Measurements from ENCODE around the gene PDE4D. TPM values are rescaled to one million over a fixed set of nuclear protein-coding genes. Genes with fewer than 3 reads are reported as not detected.

The PDE4D gene
- total and polyA plus RNA-seq, 2 donors (not counting 3 experiments of a cell fraction or from before 2014, with no cell fraction given) = 34.5 to 51.2 TPM

- Histone ChIP-seq H3K27me3 (ENCODE audit: control insufficient read depth in 2 of 2, insufficient read depth in 2 of 2, low read length in 2 of 2) (peaks cover 2 to 11% of the 10 kb centered on the region in 2 experiments), H3K9ac (replicated peaks; ENCODE audit: extremely low read depth, insufficient read depth, low read length) (no peak overlapping the region), H3K36me3 (ENCODE audit: control insufficient read depth in 2 of 2, extremely low read depth in 1 of 2, insufficient read depth in 2 of 2, low read length in 2 of 2) (no peaks in the 10 kb centered on the region), H4K20me1 (replicated peaks; ENCODE audit: control insufficient read depth, extremely low read depth, insufficient read depth, low read length) (no peaks in the 10 kb centered on the region), H3K4me2 (ENCODE audit: insufficient read depth, low read length) (no peak overlapping the region), H3K4me1 (ENCODE audit: control insufficient read depth, extremely low read depth, insufficient read depth, low read length) (no peaks in the 10 kb centered on the region), H3K27ac (ENCODE audit: insufficient read depth, low read depth, low read length) (no peak overlapping the region), H3K4me3 (replicated peaks in 1 of 3; ENCODE audit: insufficient read depth in 1 of 3, low read depth in 1 of 3, low read length in 3 of 3) (no peak overlapping the region), H2AFZ (ENCODE audit: low read depth, low read length) (no peak overlapping the region), H3K9me3 (replicated peaks; ENCODE audit: control insufficient read depth, insufficient read depth, low read length) (no peaks in the 10 kb centered on the region), H3K9me1 (replicated peaks; ENCODE audit: control insufficient read depth, extremely low read depth, insufficient read depth, low read length) (no peaks in the 10 kb centered on the region), H3K79me2 (ENCODE audit: control insufficient read depth, insufficient read depth, low read length) (no peaks in the 10 kb centered on the region)
- POLR2A ChIA-PET = no interaction called here
- no TSS peak for BruUV-seq (replicated peaks)
- DNase-seq (ENCODE audit: low read depth, low spot score) (no peak), FAIRE-seq (no peak)
- intact Hi-C loops (cut with micrococcal nuclease) = no loop called here
- CTCF ChIA-PET = no interaction called here
- no peak for TF ChIP-seq GATA2 (IDR thresholded peaks at IDR 0.05; ENCODE audit: insufficient read depth, insufficient read length, low read depth, low read length)
- dilution Hi-C loops (cut with MboI; ENCODE audit: extremely low pct_ligation_motif_present, low sequenced_read_pairs) = no loop called here
Measured at GRCh38 chr5:59905188-59905587, 11.7 kb upstream of the PDE4D start.

DNA sequence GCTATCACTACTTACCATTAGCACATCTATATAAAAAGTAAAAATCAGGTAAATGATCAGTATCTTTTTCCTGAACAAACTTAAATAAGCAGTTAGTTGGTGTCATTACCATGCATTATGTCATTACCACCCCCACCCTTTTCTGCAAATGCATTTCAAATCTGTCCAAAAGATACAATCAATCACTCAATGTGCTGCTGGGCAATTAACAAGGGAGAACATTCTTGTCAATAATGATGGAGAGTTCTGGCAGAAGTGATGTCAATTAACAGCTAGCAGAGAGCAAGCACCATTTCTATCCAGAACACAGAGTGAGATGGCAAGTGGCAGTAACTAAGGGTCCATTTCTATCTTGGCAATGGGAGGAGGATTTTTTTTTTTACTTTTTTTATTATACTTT lies 3.5 kb upstream of the PDE4D start:
- Histone ChIP-seq H3K9ac (replicated peaks; ENCODE audit: extremely low read depth, insufficient read depth, low read length) (no peak overlapping the region), H3K36me3 (ENCODE audit: control insufficient read depth in 2 of 2, extremely low read depth in 1 of 2, insufficient read depth in 2 of 2, low read length in 2 of 2) (no peaks in the 10 kb centered on the region), H3K27ac (ENCODE audit: insufficient read depth, low read depth, low read length) (no peak overlapping the region), H3K4me1 (ENCODE audit: control insufficient read depth, extremely low read depth, insufficient read depth, low read length) (no peaks in the 10 kb centered on the region), H3K79me2 (ENCODE audit: control insufficient read depth, insufficient read depth, low read length) (no peaks in the 10 kb centered on the region), H3K9me3 (replicated peaks; ENCODE audit: control insufficient read depth, insufficient read depth, low read length) (no peaks in the 10 kb centered on the region), H3K4me3 (replicated peaks in 1 of 3; ENCODE audit: insufficient read depth in 1 of 3, low read depth in 1 of 3, low read length in 3 of 3) (no peak overlapping the region), H3K27me3 (ENCODE audit: control insufficient read depth in 2 of 2, insufficient read depth in 2 of 2, low read length in 2 of 2) (peaks cover 23 to 29% of the 10 kb centered on the region in 2 experiments), H4K20me1 (replicated peaks; ENCODE audit: control insufficient read depth, extremely low read depth, insufficient read depth, low read length) (no peaks in the 10 kb centered on the region), H3K4me2 (ENCODE audit: insufficient read depth, low read length) (no peak overlapping the region), H3K9me1 (replicated peaks; ENCODE audit: control insufficient read depth, extremely low read depth, insufficient read depth, low read length) (no peaks in the 10 kb centered on the region), H2AFZ (ENCODE audit: low read depth, low read length) (no peak overlapping the region)
- no TSS peak for BruUV-seq (replicated peaks)
- no peak for FAIRE-seq
- DNase-seq (ENCODE audit: low read depth, low spot score) = no peak
- dilution Hi-C loops (cut with MboI; ENCODE audit: extremely low pct_ligation_motif_present, low sequenced_read_pairs) = no loop called here
- ChIA-PET POLR2A (no interaction called here), CTCF (no interaction called here)
- TF ChIP-seq JUN (IDR thresholded peaks at IDR 0.05; ENCODE audit: borderline replicate concordance, insufficient read depth, insufficient read length, low read depth) = no peak
- no peak for TF ChIP-seq FOS (IDR thresholded peaks at IDR 0.05; ENCODE audit: borderline replicate concordance, insufficient read depth, low read length)
- no peak for TF ChIP-seq MAX (IDR thresholded peaks at IDR 0.05; ENCODE audit: insufficient read depth, insufficient read length)
- TF ChIP-seq EZH2 (IDR thresholded peaks at IDR 0.05; ENCODE audit: borderline replicate concordance, low read depth, low read length, severe bottlenecking) = no peak
- no peak for TF ChIP-seq GATA2 (IDR thresholded peaks at IDR 0.05; ENCODE audit: insufficient read depth, insufficient read length, low read depth, low read length)
- no peak for TF ChIP-seq MYC (IDR thresholded peaks at IDR 0.05; ENCODE audit: low read depth, low read length)
- TF ChIP-seq, protein P1, sequence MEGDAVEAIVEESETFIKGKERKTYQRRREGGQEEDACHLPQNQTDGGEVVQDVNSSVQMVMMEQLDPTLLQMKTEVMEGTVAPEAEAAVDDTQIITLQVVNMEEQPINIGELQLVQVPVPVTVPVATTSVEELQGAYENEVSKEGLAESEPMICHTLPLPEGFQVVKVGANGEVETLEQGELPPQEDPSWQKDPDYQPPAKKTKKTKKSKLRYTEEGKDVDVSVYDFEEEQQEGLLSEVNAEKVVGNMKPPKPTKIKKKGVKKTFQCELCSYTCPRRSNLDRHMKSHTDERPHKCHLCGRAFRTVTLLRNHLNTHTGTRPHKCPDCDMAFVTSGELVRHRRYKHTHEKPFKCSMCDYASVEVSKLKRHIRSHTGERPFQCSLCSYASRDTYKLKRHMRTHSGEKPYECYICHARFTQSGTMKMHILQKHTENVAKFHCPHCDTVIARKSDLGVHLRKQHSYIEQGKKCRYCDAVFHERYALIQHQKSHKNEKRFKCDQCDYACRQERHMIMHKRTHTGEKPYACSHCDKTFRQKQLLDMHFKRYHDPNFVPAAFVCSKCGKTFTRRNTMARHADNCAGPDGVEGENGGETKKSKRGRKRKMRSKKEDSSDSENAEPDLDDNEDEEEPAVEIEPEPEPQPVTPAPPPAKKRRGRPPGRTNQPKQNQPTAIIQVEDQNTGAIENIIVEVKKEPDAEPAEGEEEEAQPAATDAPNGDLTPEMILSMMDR (IDR thresholded peaks at IDR 0.05; ENCODE audit: extremely low read depth in 1 of 2, insufficient read depth in 1 of 2, low read depth in 1 of 2, low read length in 2 of 2) = no peak
- no peak for TF ChIP-seq POLR2AphosphoS5 (IDR thresholded peaks at IDR 0.05; ENCODE audit: insufficient read depth, low read depth, low read length)
- TF ChIP-seq POLR2A (IDR thresholded peaks at IDR 0.05; ENCODE audit: low read depth, low read length) = no peak
- intact Hi-C loops (cut with micrococcal nuclease) = no loop called here

Data from endothelial cell of umbilical vein (primary cell).